HG02970 (cell line): ENCODE data around the gene KRT80.

ENCODE experiments used
- ATAC-seq: cut with Tn5 transposase; IDR thresholded peaks from one replicate; pipeline ENCODE4 v1.9.1; 2021; ENCODE audit warnings: mild to moderate bottlenecking, moderate library complexity, moderate number of reproducible peaks; ENCODE audit not compliant: unreplicated experiment, low FRiP score

The KRT80 gene

GRCh38 chr12:52119398-52120254 lies 72.2 kb downstream of the KRT80 start:
- no peak for ATAC-seq
